CD4-positive, alpha-beta T cell treated with Interleukin-4 for 1 hour (primary cell): ENCODE measurements around the gene GK.
"Not testable (repeated sequence)": the region's sequence is repeated elsewhere in the genome, so short reads cannot be mapped to it uniquely, and the experiment has no call there.

Source experiments
- DNase-seq, 2 donors: peaks; one replicate each; pipeline ENCODE4 v3.0.0-alpha.2; 2020 to 2022

GK gene

DNA sequence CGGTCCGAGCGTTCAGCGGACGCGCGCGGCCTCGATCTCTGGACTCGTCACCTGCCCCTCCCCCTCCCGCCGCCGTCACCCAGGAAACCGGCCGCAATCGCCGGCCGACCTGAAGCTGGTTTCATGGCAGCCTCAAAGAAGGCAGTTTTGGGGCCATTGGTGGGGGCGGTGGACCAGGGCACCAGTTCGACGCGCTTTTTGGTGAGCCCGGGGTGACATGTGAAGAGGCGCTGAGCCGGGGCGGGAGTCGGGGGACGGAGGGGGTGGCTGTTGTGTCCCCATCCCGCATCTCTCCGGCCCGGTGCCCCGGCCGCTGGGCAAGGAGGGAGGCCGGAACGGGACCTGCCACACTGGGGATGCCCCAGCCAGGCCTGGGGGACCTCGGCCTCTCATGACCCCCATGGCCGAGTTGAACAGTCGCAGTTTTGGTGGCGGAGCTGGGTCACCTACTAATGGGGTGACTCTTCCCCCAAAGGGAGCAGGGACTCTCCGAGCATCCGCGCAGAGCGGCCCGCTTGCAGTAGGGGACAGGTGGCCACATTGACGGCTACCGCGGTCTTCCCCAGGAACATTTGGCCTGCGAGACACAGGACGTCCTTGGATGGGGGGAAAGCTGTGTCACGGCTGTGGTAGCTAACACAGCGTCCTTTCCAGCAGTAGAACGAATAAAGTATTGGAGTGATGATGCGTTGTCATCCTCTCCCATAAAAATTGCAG is at the start of gene GK:
GK (plus strand) TSS at position 9 of the 717 bp plus-strand sequence; CDS start at position 124, 115 bp downstream.
- DNase-seq, result no peak

- no peak for DNase-seq
Observed at GRCh38 chrX:30607155-30607554, 46.1 kb upstream of the GK start.

- DNase-seq, result no peak
Observed at GRCh38 chrX:30610026-30610425, 43.2 kb upstream of the GK start.

DNA sequence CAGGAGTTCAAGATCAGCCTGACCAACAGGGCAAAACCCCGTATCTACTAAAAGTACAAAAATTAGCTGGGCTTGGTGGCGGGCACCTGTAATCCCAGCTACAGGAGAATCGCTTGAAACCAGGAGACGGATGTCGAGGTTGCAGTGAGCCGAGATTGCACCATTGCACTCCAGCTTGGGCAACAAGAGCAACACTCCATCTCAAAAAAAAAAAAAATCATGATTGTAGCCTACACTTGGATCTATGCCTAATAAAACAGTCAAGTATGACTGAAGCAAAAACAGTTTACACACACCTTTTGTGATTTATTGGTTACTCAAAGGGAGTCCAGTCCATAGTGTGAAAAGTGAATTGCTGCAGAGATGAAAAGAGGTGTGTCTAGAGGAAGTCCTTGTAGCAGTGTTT is 41.0 kb upstream of the GK start:
- no peak for DNase-seq

GRCh38 chrX:30613721-30614120 is 39.5 kb upstream of the GK start:
- no peak for DNase-seq

DNA sequence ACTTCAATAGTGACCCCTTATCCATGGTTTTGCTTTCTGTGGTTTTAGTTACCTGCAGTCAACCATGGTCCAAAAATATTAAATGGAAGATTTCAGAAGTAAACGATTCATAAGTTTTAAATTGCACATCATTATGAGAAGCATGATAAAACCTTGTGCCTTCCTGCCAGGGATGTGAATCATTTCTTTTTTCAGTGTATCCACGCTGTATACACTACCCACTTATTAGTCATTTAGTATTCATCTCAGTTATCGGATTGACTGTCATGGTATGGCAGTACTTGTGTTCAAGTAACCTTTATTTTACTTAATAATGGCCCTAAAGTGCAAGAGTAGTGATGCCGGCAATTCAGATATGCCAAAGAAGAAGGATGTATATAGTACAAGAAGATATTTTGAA is 38.0 kb upstream of the GK start:
- DNase-seq, result no peak

- peak in 1 of 2 donors; percentile 20 for DNase-seq
Observed at GRCh38 chrX:30618160-30618765, 35.0 kb upstream of the GK start.

GRCh38 chrX:30620125-30620524 is 33.1 kb upstream of the GK start:
- DNase-seq, result no peak

- peak in 1 of 2 donors; percentile 56 for DNase-seq
Observed at GRCh38 chrX:30620980-30621618, 32.1 kb upstream of the GK start.

GRCh38 chrX:30622361-30622760 is 30.9 kb upstream of the GK start:
- no peak for DNase-seq

DNA sequence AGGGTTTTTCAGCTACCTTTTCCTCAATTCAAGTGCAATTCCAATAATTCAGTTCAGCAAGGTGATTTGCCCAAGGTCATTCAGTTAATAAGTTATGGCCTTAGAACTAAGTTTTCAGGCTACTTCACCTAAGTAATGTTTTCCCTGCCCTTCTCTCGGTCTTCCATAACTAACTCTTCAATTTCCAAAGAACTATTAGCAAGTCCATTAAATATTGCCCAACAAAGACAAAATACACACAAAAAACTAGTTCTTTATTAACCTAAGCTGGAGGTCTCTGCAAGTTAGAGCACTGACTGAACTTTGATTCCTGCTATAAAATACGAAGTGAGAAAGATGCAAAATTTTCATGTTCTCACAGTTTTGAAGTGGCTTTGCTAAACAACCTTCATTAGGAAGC is 26.8 kb upstream of the GK start:
- no peak for DNase-seq

GRCh38 chrX:30627818-30628652 is 25.2 kb upstream of the GK start:
- no peak for DNase-seq

DNA sequence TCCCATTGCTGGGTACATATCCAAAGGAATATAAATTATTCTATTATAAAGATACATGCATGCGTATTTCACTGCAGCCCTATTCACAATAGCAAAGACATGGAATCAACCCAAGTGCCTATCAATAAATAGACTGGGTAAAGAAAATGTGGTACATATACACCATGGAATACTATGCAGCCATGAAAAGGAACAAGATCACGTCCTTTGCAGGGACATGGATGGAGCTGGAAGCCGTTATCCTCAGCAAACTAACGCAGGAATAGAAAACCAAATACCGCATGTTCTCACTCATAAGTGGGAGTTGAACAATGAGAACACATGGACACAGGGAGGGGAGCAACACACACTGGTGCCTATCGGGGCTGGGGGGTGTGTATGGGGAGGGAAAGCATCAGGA is 19.2 kb upstream of the GK start:
- not testable (repeated sequence) for DNase-seq

DNA sequence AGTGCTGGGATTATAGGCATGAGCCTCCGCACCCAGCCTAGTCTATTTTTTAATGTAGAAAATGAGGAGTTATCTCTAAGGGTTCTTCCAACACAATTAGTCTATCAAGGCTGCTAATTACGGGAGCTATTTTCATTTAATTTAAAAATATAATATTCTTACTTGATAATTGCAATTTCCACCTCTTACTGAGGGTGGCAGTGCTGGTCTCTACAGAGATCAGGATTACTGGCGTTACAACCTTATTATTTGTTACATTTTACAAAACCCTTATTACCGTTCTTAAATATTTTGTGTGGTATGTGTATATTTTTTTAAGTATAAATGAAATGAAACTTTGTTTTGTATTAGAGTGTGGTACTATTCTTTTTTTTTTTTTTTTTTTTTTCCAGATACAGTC is 17.6 kb upstream of the GK start:
- no peak for DNase-seq

DNA sequence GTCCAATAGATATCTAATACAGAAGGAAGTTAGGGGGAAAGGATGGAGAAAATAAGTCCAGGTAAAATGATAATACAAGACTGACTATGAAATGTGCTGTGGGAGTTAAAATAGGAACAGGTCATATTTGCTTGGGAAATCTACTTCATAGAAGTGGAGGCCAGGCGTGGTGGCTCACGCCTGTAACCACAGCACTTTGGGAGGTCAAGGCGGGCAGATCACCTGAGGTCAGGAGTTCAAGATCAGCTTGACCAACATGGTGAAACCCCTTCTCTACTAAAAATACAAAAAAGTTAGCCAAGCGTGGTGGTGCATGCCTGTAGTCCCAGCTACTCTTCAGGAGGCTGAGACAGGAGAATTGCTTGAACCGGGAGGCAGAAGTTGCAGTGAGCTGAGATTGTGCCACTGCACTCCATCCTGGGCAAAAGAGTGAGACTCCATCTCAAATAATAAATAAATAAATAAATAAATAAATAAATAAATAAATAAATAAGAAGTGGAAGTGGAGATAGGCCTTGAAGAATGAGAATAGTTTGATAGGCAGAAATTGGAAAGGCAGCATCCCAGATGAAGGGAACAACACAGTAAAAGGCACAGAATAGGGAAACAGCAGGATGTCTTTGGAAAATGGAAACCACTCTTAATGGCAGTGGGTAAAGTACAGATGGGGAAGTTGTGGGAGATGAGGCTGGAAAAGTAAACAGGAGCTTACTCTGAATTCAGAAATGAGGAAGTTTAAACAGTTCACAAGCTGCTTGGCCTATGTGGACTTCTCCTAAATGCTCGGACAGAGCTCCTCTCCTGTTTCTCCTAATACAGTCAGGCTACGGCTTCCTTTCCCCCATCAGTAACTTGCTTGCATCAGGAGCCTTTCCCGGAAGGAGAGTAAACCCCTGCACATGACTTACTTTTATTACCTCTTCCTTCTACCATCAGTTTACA is 15.1 kb upstream of the GK start:
- peak in 1 of 2 donors; percentile 48 for DNase-seq

DNA sequence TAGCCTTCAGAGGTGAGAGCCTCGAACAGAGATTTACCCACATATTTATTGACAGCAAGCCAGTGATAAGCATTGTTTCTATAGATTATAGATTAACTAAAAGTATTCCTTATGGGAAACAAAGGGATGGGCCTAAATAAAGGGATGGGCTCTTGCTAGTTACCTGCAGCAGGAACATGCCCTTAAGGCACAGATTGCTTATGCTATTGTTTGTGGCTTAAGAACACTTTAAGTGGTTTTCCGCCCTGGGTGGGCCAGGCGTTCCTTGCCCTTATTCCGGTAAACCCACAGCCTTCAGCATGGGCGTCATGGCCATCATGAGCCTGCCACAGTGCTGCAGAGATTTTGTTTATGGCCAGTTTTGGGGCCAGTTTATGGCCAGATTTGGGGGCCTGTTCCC is 13.5 kb upstream of the GK start:
- DNase-seq, result not testable (repeated sequence)

GRCh38 chrX:30642642-30643041 is 10.6 kb upstream of the GK start:
- DNase-seq, result no peak

- no peak for DNase-seq
Observed at GRCh38 chrX:30643313-30643821, 9.9 kb upstream of the GK start.

DNA sequence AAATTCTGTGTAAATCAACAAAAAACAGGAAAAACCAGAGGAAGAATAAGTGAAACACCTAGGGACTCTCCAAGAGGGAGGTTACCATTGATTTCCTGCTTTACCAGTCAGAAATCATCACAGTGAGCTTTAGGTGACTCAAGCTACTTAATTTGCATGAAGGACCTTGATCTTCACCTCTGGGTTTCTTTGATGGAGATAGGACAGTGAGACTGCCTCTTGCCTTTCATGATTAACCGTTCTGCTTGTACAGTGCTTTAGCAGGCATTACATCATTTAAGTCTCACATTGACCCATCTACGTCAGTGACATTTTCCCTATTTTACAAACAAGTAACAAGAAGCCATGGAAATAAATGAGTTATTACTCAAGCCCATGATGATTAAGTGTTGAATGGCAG is 3.4 kb upstream of the GK start:
- peak in 1 of 2 donors; percentile 45 for DNase-seq

- DNase-seq, result peak; percentile 92 to 93
Observed at GRCh38 chrX:30652527-30653414, 452 bp upstream of the GK start.

DNA sequence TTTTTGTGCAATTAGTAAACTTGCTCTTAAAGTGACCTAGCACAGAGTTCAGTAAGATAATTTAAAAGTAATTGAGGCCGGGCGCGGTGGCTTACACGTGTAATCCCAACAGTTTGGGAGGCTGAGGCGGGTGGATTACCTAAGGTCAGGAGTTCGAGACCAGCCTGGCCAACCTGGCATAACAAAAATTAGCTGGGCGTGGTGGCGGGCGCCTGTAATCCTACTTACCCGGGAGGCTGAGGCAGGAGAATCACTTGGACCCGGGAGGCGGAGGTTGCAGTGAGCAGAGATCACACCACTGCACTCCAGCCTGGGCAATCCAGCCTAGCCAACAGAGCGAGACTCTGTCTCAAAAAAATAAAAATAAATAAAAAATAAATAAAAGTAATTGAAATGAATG is 1.2 kb downstream of the GK start:
- not testable (repeated sequence) for DNase-seq
